GM12892 (cell line): ENCODE measurements around the gene CNTN4.

Source experiments
- POLR2A ChIP-seq: IDR thresholded peaks from 2 replicates; pipeline ENCODE4 v1.6.1; 2011; ENCODE audit warnings: low read depth, low read length, control low read depth
- POLR2AphosphoS5 ChIP-seq: IDR thresholded peaks from 2 replicates; pipeline ENCODE4 v1.6.1; 2011; ENCODE audit warnings: low read depth, low read length, control low read depth

DNA sequence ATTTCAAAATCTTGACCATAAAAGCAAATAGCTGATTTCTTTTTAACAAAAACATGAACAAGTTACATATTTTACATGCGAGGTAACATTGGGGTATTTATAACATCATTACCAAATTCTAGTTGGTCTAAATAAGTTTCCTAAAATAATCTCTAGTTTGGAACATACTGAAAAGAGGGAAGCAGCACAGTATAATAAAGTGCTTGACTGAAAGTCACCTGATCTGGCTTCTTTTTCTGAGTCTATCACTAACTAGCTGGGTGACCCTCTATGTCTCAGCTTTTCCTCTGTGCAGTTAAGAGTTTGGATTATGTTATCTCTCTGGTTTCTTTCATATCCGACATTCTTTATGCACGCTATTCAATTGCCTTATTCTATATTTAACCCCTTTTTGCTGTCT lies 19.8 kb upstream of the CNTN4 start:
- TF ChIP-seq POLR2A (no peak), POLR2AphosphoS5 (no peak)
